ENCODE results near the gene KIF19.

Gene KIF19

DNA sequence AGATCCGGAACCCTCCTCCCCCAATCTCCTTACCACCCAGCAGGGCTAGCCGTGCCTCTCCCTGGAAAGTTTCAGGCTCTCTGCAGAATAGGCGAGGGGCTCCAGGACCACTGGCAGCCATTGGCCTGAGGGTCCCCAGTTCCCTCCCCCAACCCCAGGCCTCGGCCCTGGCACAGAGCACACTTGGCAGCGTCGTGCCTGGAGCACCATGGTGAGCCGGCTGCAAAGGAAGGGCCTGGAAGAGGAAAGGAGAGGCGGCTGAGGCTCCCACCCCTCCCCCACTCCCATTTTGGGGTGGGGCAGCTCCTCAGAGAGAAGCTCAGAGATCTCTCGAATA is 36.0 kb downstream of the KIF19 start:
- DNase-seq (ENCODE audit: low read depth, low spot score) = no peak

DNA sequence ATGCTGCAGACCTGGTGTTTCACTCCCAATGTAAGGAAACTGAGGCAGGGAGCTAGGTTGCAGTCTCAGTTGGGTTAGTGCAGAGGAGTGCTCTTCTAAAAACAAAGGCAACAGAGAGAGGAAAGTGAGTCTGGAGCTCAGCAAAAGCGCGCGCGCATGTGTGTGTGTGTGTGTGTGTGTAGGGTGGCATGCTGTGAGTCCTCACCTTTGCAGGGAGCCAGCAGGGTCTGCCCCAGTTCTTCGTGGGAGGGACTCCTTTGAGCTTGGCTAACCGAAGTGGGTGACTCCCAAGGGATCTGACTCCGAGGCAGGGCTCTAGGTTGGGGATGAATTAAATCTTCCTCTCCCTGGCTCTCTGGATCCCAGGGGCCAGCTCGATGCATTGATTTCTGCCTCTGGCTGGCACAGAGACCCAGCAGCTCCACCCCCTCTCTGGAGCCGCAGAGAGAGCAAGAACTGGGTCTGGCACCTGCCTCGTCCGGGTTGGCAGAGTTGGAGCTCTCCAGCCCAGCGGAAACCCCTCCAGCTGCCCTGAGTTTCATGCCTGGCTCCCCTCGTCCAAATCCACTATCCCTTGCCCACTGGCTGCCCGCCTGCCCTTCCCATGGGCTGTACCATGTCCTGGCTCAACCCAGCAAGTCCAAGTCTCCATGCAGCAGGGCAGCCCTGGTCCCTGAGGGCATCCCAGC is 36.9 kb downstream of the KIF19 start:
- DNase-seq (ENCODE audit: low read depth, low spot score) = no peak

DNA sequence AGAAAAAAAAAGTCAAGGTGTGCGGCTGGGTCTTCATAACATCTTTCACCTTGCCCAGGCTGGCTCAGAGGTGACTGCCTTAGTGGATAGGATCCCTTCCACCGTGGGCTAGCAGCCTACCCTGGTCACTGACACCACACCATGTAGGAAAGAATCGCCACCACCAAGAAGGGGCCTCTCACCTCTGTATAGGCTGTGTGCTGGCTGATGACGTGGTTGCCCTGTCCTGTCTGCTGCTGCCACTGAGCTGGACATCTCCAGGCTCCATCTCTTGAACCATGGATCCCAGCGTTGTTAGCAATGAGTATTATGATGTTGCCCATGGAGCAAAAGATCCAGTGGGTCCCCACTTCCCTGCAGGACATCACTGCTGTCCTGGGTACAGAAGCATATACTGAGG is 41.2 kb downstream of the KIF19 start, which contains the start of gene GPR142:
Gene GPR142, plus strand, starts transcription at position 301 of the 400 bp plus-strand sequence. CDS start 2,035 bp downstream, outside the sequence.
- no peak for DNase-seq (ENCODE audit: low read depth, low spot score)

DNA sequence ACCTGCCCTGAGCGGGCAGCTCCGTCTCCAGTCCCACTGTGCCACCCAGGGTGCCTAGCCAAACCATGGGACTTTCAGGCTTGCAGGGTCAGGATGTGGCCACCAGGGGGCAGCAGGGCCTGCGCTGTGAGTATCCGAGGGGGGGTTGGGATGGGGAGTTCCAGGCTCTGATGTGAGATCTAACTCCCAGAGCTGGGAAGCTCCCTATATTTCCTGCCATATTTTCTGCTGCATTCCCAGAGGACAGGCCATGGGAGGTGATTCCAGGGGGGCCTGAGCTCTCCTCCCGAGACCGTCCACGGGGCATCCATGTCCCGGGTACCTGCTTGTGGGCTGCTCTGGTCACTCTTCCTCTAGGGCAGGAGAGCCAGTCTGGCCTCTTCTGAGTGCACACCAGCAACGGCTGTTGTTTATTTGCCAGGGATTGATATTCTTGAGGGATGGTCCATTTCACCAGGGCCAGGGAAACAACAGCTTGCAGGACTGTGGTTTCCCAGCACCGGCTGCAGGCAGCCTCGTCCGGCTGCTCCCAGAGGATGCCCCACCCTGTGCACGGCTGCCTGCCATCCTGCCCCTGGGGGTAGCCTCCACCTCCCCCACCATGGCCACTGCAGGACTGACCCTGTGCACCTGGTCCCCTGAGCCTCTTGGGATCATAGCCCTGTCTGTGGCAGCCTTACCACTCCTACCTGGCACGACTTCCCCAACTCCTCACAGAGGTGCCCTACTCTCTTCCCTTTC is 42.5 kb downstream of the KIF19 start:
- DNase-seq (ENCODE audit: low read depth, low spot score) = peak; percentile 53

DNA sequence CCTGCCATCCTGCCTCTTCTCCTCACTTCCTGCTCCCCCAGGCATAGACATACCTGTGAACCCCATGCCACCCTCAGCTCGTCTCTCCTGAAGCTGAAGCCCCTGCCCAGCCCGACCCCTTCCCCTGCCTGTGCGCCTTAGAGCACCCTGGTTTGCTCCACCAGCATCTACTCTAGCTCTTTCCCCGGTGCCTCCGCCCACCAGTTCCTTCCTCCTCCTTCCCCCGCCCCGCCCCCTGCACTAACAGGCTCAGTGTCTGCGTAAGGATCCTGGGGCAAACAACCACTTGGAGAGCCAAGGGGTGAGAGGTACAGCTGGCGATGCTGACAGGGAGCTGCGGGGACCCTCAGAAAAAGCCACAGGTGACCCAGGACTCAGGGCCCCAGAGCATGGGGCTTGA is 43.2 kb downstream of the KIF19 start:
- DNase-seq (ENCODE audit: low read depth, low spot score) = peak; percentile 16

DNA sequence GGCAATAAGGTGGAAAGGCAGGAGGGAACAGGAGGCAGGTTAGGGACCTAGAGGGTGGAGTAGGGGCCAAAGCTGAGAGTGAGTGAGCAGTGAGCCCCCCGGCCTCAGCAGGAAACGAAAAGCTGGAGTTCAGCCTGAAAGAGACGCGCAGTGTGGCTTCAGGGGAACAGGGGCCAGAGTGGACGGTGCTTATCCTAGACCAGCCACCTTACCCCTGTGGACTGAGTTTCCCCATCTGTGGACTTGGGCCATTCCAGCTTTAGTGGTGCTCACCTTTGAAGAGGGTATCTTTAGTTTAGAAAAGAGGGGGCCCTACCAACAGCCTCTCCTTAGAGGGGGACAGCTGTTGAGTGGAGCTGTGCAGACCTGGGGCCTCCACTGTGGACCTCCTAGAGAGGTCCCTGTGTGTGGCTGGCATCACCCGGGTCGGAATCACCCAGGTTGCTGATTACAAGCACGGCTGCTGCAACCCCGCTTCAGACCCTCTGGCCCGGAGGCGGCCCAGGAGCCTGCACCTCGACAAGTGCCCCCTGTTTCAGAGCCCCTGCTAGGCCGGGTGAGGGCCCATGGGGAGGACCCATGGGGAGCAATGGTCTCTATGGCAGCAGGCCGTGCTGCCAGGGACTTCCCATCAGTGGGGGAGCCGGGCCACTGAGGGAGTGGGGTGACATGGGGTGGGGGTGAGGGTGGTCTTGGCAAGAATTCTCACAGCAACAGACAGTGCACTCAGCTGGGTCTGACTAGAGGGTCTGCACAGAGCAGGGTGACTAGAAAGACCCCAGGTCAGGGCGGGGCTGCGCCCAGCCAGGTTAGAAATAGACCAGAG is 43.9 kb downstream of the KIF19 start:
- DNase-seq (ENCODE audit: low read depth, low spot score) = no peak

DNA sequence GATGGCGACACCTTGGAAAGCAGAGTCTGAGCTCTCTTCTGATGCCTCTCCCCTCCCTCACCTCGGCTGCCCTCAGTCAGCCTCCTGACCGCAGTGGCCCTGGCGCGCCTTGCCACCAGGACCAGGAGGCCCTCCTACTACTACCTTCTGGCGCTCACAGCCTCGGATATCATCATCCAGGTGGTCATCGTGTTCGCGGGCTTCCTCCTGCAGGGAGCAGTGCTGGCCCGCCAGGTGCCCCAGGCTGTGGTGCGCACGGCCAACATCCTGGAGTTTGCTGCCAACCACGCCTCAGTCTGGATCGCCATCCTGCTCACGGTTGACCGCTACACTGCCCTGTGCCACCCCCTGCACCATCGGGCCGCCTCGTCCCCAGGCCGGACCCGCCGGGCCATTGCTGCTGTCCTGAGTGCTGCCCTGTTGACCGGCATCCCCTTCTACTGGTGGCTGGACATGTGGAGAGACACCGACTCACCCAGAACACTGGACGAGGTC is 45.7 kb downstream of the KIF19 start:
- DNase-seq (ENCODE audit: low read depth, low spot score) = no peak

DNA sequence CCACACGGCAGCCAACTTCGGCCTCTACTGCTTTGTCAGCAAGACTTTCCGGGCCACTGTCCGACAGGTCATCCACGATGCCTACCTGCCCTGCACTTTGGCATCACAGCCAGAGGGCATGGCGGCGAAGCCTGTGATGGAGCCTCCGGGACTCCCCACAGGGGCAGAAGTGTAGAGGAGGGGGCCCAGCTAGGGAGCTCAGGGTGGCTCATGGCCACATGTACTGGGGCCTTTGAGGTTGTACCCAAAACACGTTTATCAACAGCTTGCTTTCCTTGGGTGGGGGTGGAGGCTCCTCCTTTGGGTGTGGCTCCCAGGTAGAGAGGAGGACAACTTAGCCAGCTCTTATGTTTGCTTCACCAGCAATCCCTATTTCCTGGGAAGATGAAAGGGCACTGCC is 46.4 kb downstream of the KIF19 start:
- DNase-seq (ENCODE audit: low read depth, low spot score) = no peak

DNA sequence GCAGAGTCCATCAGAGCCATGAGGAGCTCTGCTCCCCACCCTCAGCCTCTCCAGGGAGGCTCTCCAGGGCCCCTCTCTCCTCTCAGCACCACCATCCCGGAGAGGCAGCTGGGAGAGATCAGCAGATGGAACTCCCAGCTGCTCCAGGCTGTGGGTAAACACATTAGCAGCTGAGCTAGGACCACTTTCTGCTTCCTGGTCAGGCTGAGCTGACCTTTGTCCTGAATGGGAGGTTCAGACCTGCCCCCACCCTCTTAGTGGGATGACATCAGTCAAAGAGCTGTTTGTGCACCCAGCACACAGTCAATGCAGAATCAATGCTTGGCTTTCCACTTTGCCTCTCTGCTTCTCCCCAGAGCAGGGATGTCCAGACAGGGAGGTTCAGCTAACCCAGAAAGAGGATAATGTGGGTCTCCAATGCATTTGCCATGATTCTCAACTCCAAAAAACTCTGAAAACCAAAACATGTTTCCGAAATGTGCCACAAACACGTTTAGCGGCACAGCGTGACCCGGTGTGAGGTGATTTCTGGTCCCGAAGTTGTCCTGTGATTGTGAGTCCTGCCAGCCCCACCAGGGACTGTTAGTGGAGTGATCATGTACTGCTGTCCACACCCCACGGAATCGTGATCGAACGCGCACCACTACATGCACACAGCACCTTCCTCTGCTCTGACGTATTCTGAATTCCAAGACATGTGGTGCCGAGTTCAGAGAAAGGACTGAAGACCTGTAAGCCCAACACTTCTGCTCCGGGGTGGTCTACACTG is 48.0 kb downstream of the KIF19 start:
- DNase-seq (ENCODE audit: low read depth, low spot score) = no peak

DNA sequence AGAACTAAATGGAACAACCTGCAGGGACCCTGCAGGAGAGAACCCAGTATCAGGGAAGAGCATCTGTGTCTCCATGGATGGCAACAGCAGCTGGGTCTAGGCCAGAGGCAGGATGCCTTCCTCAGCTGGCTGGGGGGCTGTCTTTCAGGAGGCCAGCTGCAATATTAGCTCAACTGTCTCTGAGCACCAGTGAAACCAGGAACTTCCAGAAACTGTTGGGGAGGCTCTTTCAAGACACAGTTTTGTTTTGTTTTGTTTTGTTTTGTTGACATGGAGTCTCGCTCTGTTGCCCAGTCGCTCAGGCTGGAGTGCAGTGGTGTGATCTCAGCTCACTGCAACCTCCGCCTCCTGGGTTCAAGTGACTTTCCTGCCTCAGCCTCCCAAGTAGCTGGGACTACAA is 48.8 kb downstream of the KIF19 start:
- no peak for DNase-seq (ENCODE audit: low read depth, low spot score)

DNA sequence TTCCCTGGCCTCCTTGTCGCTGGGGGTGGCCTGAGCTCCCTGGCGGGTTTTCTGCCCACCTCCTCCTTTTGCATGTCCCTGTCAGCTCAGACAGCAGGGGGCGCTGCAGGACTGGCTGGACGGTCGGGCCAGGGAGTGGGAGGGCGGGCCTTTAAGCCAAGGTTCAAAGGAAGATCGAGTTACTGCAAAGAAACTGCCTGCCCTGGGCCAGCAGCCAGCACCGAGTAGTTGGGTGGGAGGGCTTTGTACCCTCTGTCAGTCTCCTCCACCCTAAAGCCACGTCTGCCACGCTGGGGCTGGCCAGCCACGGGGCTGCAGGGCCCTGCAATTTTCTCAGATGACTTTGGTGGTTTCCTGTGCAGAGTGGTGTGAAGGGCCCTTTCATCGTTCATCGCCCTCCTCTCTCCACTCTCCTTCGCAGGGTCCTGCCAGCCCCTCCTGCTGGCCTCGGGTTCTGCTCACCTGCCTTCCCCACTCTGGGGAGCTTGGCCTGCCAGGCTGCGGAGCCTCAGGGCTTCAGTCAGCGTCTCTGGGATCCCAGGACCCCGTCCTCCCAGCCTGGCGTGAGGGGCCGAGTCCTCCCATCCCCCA is 53.6 kb downstream of the KIF19 start:
- peak; percentile 79 for DNase-seq (ENCODE audit: low read depth, low spot score)

DNA sequence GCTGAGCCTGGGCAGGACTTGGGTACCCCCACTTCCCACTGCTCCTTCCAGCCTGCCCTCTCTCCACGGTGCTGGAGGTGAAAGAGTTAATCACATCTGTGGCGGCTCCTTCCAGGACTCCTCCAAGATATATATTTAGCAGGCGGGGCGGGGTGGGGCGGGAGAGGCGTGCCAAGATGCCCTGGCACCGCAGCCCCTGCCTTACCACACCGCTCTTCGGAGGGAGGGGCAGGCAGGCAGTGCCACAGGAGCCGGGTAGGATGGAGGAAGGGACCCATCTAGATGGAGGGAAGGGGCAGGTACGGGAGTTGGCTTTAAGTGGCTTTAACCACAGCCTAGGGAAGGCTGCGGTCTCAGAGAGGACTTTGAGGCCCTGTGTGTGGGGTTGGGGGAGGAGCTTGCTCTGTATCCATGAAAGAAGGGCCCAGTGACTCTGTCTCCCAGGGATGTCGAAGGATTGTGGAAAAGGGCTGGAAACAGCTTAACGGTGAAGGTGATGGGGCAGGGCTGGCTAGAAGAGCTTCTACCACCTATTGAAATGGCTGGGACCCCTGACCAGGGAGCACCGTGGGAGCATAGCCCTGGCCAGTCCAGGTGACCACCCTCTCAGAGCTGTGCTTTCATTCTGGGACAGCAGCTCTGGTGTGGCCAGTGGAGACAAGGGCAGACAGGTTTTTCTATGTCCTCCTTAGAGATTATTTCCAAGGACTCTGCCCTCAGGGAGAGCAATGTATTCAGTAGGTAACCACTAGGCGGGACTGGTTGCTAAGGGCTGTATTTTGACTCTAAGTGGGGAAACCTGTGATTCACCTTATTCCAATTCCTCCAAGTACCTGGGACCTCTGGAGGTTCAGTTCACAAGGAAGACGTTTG is 54.3 kb downstream of the KIF19 start:
- no peak for DNase-seq (ENCODE audit: low read depth, low spot score)

DNA sequence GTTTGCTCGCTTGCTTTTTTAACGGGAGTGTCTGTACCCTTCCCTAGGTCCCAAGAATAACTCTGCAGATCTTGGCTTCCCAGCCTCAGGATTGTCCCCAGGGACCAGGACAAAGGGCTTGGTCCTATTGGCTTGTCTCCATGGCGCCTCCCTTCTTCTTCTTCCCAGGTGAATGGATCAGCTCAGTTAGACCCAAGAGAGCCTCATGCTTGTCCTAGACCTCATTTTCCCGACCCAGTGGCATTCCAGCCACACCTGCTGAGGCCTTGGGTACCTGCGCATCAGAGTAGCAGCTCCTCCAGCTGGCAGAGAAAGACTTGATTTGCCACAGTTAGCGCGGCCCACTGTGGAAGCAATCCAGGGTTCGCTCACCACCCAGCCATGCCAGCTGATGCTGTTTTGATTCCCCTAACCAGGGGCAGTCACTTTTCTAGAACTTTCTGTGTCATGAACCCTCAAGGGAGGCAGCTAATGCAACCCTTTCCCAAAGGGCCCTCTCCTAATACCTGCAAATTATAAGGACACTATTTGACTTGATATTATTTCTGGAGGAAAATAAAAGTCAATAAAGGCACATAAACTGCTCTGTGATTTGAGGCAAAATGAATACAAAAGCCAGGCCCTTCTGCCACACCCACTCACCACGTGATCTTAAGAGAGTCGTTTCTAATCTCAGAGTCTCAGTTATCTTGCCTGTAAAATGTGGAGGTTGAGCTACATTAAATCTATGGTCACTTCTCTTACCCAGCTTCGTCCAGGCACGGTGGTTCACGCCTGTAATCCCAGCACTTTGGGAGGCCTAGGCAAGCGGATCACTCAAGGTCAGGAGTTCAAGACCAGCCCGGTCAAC is 55.2 kb downstream of the KIF19 start:
- no peak for DNase-seq (ENCODE audit: low read depth, low spot score)

DNA sequence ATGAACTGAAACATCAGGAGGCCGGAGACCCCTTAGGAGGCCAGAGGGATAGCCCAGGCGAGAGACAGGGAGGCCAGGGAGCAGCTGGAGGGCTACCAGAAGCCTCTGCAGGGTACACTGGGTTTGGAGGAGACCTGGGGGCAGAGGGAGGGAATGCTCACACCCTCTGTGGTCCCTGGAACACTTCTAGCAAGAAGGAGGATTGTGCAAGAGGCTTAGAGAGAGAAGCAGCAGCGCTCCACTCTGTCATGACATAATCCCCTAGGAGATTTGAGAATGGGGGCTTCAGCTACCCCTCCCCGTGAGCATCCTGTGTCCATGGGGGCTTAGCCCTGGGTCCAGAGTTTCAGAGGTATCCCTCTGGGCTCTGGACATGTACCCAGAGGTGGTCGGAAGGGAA is 57.1 kb downstream of the KIF19 start:
- DNase-seq (ENCODE audit: low read depth, low spot score) = no peak

DNA sequence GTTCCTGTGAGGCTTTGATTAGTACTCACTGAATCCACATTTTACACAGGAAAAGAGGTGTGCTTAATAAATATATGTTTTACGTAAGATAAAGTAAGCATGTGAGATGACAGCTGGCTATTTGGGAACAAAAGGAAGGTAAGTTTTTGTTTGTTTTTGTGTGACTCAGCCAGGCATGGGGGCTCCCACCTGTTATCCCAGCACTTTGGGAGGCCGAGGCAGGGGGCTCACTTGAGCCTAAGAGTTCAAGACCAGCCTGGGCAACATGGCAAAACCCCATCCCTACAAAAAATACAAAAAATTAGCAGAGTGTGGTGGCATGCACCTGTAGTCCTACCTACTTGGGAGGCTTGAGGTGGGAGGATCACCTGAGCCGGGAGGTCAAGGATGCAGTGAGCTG is 59.2 kb downstream of the KIF19 start:
- no peak for DNase-seq (ENCODE audit: low read depth, low spot score)

DNA sequence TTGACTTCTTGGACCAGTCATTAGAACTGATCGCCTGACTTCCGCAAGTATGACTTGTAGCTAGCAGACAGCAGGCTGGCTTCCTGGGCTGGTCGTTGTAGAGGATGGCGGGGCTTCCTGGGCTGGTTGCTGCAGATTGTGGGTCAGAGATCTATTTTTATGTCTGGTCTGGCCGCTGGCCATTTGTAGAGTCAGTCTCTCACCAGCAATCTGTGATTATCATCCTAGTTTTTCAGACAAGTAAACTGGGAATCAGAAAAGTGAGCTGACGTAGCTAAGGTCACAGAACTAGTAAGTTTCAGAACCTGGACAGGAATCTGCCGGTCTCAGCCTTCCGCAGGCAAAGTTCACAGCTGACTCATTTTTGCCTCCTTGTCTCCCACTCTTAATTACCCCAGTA is 60.4 kb downstream of the KIF19 start:
- no peak for DNase-seq (ENCODE audit: low read depth, low spot score)

DNA sequence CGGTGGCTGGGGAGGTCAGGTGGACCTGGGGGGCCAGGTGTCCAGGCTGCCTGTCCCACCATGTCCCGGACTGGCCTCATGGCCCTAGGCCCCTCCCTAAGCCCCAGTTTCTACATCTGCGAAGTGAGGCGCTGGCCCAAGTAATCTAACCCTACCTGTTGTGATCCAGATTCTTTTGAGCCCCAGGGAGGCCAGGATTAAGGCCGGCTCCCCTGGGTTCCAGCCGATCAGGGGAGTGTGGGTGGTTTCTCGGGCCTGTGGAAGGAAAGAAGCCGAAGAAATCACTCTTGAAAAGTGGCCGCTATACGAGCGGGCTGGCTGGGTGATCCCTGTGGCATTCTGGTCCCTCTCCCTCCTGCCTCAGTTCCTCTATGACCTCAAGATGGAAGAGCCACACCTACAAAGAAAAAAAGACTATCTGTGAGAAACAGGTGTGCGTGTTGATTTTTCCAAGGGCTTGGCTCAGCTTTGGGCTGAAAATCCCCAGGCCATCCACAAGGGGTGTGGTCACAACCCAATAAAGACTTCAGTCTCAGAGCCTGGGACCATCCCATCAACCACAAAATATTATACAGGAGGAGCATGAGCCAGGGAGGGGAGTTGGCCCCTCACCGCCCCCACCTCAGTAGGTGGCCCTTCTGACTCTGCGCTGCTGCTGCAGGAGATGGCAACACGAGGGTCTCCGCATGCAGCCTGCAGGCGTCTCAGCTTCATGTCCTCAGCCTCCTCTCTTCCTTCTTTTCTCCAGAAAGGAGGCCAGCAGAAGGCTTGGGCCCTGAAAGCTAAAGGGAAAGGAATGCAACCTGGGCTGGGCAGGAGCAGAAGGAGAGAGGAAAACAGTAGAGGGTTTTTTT is 61.6 kb downstream of the KIF19 start:
- no peak for DNase-seq (ENCODE audit: low read depth, low spot score)

DNA sequence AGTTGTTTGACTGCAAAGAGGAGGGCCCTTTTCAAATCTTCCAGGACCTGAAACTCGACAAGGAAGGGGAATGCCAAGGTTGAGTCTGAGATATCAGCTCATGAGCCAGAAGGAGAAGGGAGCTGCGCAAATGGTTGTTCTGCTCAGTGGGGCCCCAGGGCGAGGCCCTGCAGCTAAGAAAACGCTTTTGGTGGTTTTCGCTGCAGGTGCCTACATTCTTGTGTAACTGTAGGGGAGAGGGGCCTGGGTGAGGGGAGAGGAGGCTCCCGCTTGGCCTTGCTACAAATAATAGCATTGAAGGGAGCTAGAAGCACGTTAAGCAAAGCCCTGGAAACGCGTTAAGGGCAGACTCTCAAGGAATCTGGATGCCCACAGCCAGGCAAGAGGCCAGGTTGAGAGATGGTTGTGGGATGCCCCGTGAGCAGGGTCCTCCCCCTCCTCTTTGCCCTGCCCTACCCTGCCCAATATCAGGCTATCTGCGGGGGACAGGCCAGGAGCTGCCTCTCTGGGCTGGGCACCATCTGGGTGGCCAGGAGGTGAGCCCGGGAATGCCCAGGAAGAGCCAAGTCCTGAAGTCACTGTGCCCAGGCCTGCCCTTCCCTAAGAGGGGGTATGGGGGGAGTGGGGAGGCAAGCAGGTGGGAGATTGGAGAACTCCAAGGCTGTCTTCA is 63.2 kb downstream of the KIF19 start:
- no peak for DNase-seq (ENCODE audit: low read depth, low spot score)
